NT2/D1 (cell line): Measurements from ENCODE around the gene KLHL8.

Experiments used
- DNase-seq: peaks from one replicate; pipeline ENCODE4 v3.0.0-alpha.2; 2011; ENCODE audit warnings: low read depth, low spot score
- H3K27me3 ChIP-seq: 2 replicates; pipeline ENCODE4 v1.6.0; 2011; ENCODE audit warnings: mild to moderate bottlenecking; ENCODE audit not compliant: insufficient read length, insufficient read depth
- H3K36me3 ChIP-seq: 2 replicates; pipeline ENCODE4 v1.6.1; 2011; ENCODE audit warnings: mild to moderate bottlenecking, low read length, mixed read lengths; ENCODE audit not compliant: insufficient read depth, insufficient read length
- H3K4me1 ChIP-seq: 2 replicates; pipeline ENCODE4 v1.5.1; 2011; ENCODE audit not compliant: insufficient read depth, insufficient read length
- H3K4me3 ChIP-seq: 2 replicates; pipeline ENCODE4 v1.5.1; 2011; ENCODE audit warnings: low read depth; ENCODE audit not compliant: insufficient read length
- H3K9ac ChIP-seq: 2 replicates; pipeline ENCODE4 v1.6.0; 2011; ENCODE audit warnings: low read depth; ENCODE audit not compliant: insufficient read length
- H3K9me3 ChIP-seq: 2 replicates; pipeline ENCODE4 v1.5.1; 2011; ENCODE audit warnings: mild to moderate bottlenecking, low read length; ENCODE audit not compliant: insufficient read depth
- SUZ12 ChIP-seq: IDR thresholded peaks from 2 replicates; pipeline ENCODE4 v1.6.1; 2011; ENCODE audit not compliant: insufficient read length, insufficient read depth; ENCODE audit errors: extremely low read depth
- YY1 ChIP-seq: IDR thresholded peaks from 2 replicates; pipeline ENCODE4 v1.6.1; 2011; ENCODE audit not compliant: insufficient read length, insufficient read depth
- ZNF274 ChIP-seq: IDR thresholded peaks from 2 replicates; pipeline ENCODE4 v1.6.1; 2011; ENCODE audit warnings: mild to moderate bottlenecking, low read depth, low read length

Gene KLHL8

DNA sequence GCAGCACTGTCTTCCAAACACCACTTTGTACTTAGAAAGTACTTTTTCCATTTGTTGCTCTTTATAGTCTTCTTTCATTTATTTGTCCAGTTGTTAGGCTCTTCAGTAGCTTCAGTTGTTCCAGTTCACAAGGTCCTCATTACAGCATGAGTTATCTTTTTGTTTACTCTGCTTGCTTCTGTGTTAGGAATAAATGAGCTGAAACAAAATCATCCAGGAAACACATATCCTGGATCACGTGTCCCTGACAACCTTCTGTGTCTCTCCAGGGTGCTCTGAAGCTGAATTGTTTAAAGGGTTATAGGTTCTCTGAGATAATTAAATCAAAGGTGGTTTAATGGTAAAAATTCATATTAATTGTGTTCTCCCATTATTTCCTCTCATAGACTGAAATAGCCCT, 19.9 kb upstream of the KLHL8 start:
- peaks cover 19% of the 10 kb centered on the region for H3K9me3 ChIP-seq
- no peak overlapping the region for H3K4me3 ChIP-seq
- H3K36me3 ChIP-seq, result no peaks in the 10 kb centered on the region
- no peak for TF ChIP-seq ZNF274
- no peak for TF ChIP-seq SUZ12
- TF ChIP-seq YY1, result no peak
- DNase-seq, result no peak
- no peak overlapping the region for H3K9ac ChIP-seq
- no peaks in the 10 kb centered on the region for H3K4me1 ChIP-seq
- H3K27me3 ChIP-seq, result no peaks in the 10 kb centered on the region

DNA sequence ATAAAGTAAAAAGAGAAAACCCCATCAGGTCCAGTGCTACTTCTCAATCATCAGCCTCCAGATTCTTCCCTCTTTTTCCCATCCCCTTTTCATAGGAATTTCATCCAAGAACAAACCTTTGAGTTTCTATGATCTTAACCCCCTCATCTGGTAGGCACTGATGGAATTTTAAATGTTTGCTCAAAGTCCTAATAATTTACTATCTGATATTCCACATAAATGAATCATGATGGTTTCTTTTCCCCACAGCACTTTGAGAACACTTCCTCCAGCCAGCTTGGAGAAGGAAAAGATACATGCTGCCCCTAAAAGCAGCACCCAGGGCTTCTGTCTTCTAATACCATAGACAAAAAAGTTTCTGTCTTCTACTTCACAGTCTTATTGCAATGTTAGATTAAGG, 19.4 kb upstream of the KLHL8 start:
- Histone ChIP-seq H3K36me3 (no peaks in the 10 kb centered on the region), H3K4me1 (no peaks in the 10 kb centered on the region), H3K27me3 (no peaks in the 10 kb centered on the region), H3K9me3 (peaks cover 19% of the 10 kb centered on the region), H3K4me3 (no peak overlapping the region), H3K9ac (no peak overlapping the region)
- TF ChIP-seq SUZ12 (no peak), YY1 (no peak), ZNF274 (no peak)
- no peak for DNase-seq

DNA sequence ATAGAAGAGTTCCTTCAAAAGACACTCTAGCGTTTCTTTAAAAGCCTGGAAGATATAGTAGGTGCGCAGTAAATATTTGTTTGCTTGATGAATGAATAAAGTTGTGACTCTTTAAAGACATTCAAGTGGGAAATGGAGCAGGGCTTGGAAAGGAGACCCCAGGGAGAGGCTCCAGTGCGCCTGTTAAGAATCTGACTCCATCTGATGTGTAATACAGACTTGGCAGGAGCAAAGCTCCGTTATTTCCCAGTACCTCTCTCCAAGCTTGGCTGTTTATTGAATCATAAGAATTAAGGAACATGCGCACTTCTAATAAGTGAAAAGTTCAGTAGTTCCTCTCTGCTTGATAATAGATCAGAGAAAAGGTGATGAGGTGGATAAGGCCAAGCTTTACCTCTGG, 18.8 kb upstream of the KLHL8 start:
- no peaks in the 10 kb centered on the region for H3K27me3 ChIP-seq
- H3K4me3 ChIP-seq, result no peak overlapping the region
- H3K9me3 ChIP-seq, result peaks cover 19% of the 10 kb centered on the region
- TF ChIP-seq SUZ12 (no peak), ZNF274 (no peak), YY1 (no peak)
- no peak for DNase-seq
- no peaks in the 10 kb centered on the region for H3K36me3 ChIP-seq
- no peak overlapping the region for H3K9ac ChIP-seq
- H3K4me1 ChIP-seq, result no peaks in the 10 kb centered on the region

DNA sequence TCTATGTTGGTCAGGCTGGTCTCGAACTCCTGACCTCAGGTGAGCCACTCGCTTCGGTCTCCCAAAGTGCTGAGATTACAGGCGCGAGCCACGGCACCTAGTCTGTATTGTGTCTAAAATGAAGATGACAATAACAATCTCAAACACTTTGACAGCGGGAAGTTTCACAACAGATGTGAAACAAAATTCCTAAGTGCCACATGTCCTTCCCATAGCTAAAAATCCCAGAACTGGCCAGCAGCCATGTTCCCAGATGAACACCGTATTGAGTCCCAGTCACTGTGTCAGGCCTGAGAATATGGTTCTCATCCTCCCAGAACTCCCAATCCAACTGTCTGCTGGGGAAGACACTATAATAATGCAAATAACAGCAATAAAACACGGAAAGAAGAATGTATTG, 16.4 kb upstream of the KLHL8 start:
- Histone ChIP-seq H3K4me3 (no peak overlapping the region), H3K27me3 (no peaks in the 10 kb centered on the region), H3K9ac (no peak overlapping the region), H3K36me3 (no peaks in the 10 kb centered on the region), H3K4me1 (no peaks in the 10 kb centered on the region), H3K9me3 (no peaks in the 10 kb centered on the region; the same call in 1 of the 2 replicates)
- TF ChIP-seq YY1, result no peak
- no peak for TF ChIP-seq ZNF274
- TF ChIP-seq SUZ12, result no peak
- no peak for DNase-seq

DNA sequence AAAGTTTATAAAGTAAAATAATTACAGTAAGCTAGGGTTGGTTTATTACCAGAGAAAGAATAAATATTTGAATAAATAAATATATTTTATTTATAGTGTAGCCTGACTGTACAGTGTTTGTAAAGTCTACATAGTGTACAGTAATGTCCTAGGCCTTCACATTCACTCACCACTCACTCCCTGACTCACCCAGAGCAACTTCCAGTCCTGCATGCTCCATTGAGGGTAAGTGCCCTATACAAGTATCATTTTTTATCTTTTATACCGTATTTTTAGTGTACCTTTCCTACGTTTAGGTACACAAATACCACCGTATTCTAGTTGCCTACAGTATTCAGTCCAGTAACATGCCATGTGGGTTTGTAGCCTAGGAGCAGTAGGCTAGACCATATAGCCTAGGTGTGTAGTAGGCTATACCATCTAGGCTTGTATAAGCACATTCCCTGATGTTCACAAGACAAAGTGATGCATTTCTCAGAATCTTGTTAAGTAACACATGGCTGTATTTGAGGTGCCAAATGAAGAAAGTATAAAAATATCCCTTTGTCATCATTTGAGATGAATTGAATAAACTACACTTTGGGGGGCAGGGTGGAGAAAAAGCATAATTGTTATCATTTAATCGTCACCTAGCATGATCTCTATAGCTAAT, 14.7 kb upstream of the KLHL8 start:
- Histone ChIP-seq H3K4me1 (no peaks in the 10 kb centered on the region), H3K9ac (no peak overlapping the region), H3K36me3 (no peaks in the 10 kb centered on the region), H3K27me3 (no peaks in the 10 kb centered on the region), H3K4me3 (no peak overlapping the region), H3K9me3 (no peaks in the 10 kb centered on the region)
- no peak for DNase-seq
- no peak for TF ChIP-seq ZNF274
- TF ChIP-seq YY1, result no peak
- no peak for TF ChIP-seq SUZ12

DNA sequence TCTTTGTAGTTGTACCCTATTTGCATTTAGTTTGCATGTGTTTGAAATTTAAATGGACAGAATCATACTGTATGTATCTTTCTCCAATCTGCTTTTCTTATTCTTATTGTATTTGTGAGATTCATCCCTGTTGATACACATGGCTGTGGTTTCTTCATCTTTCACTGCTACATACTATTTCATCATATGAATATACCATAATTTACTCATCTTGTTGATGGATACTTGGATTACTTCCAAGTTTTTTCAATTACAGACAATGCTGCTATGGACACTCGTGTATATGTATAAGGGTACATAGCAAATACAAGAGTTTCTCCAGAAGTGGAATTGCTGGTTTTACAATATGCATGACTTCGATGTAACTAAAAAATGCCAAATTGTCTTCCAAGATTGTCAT, 11.8 kb upstream of the KLHL8 start:
- TF ChIP-seq YY1, result no peak
- no peak for TF ChIP-seq ZNF274
- TF ChIP-seq SUZ12, result no peak
- H3K27me3 ChIP-seq, result no peaks in the 10 kb centered on the region
- no peaks in the 10 kb centered on the region for H3K36me3 ChIP-seq
- DNase-seq, result no peak
- no peak overlapping the region for H3K9ac ChIP-seq
- H3K4me3 ChIP-seq, result no peak overlapping the region
- H3K9me3 ChIP-seq, result no peaks in the 10 kb centered on the region
- H3K4me1 ChIP-seq, result no peaks in the 10 kb centered on the region

DNA sequence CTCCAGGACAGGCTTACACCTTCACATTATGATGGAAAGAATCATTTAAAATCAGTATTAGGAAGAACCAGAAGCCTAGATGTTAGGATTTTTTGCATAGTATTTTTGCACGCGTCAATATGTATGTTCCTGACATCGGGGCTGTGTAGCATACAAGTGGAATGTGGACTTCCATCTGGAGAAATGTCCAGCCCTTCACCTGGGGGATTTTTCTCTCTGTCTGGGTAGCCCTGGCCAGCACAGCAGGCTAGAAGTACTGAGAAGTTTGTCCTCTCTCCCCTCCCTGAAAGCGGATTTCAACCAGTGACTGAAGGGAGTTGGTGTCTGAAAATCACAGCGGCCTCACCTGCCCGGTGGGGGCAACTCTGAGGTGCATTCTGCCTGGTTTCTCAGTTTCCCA, 10.4 kb upstream of the KLHL8 start:
- no peak for DNase-seq
- H3K4me1 ChIP-seq, result no peaks in the 10 kb centered on the region
- no peaks in the 10 kb centered on the region for H3K27me3 ChIP-seq
- H3K36me3 ChIP-seq, result no peaks in the 10 kb centered on the region
- no peak overlapping the region for H3K9ac ChIP-seq
- no peak for TF ChIP-seq SUZ12
- no peak for TF ChIP-seq YY1
- TF ChIP-seq ZNF274, result no peak
- H3K4me3 ChIP-seq, result no peak overlapping the region
- no peaks in the 10 kb centered on the region for H3K9me3 ChIP-seq
